Heart right ventricle (tissue), 16 donors: ENCODE data around the gene CUBN. TPM values are rescaled to one million over a fixed set of nuclear protein-coding genes. Genes with fewer than 3 reads are reported as not detected.

ENCODE experiments used
- ATAC-seq, 8 donors: fragments of 200-7000 bp; cut with Tn5 transposase; one replicate each; pipeline ENCODE4 v1.9.1; 2020; ENCODE audit warnings: mild to moderate bottlenecking in 8 of 8, moderate library complexity in 8 of 8, moderate number of reproducible peaks in 1 of 8
- DNase-seq, 2 donors: peaks; one replicate each; pipeline ENCODE4 v3.0.0-alpha.2; 2020
- H3K27ac ChIP-seq, 10 donors: fragments of 200-600 bp; sonication (generic) in 2 of 10; one replicate each; pipeline versions ENCODE4 v1.5.0 to v1.8.0; 2020 to 2022; ENCODE audit warnings: mild to moderate bottlenecking in 3 of 10
- H3K27me3 ChIP-seq, 7 donors: fragments of 200-600 bp; one replicate each; pipeline ENCODE4 v1.8.0; 2021 to 2022; ENCODE audit warnings: mild to moderate bottlenecking in 2 of 7
- H3K36me3 ChIP-seq, 9 donors: fragments of 200-600 bp; sonication (generic) in 1 of 9; one replicate each; pipeline versions ENCODE4 v1.5.0 to v1.8.0; 2020 to 2022; ENCODE audit warnings: mild to moderate bottlenecking in 2 of 9
- H3K4me1 ChIP-seq, 9 donors: fragments of 200-600 bp; sonication (generic) in 1 of 9; one replicate each; pipeline versions ENCODE4 v1.5.0 to v1.8.0; 2020 to 2022; ENCODE audit warnings: mild to moderate bottlenecking in 4 of 9
- H3K4me3 ChIP-seq, 10 donors: fragments of 200-600 bp; sonication (generic) in 2 of 10; one replicate each; pipeline versions ENCODE4 v1.5.0 to v1.8.0; 2020 to 2022; ENCODE audit warnings: mild to moderate bottlenecking in 7 of 10, moderate library complexity in 2 of 10
- H3K9me3 ChIP-seq, 11 donors: fragments of 200-600 bp in 10 of 11; sonication (generic) in 2 of 11; one replicate each; pipeline versions ENCODE4 v1.5.0 to v1.8.0; 2013 to 2022; ENCODE audit warnings: mild to moderate bottlenecking in 2 of 11, control low read depth in 1 of 11, moderate library complexity in 1 of 11
- CTCF ChIP-seq, 9 donors: fragments of 200-600 bp; sonication (generic) in 2 of 9; IDR thresholded peaks; one replicate each; pipeline versions ENCODE4 v1.5.0 to v1.8.0; 2021 to 2022; ENCODE audit warnings: antibody characterized with exemption in 9 of 9, mild to moderate bottlenecking in 5 of 9, moderate library complexity in 1 of 9
- WGBS, 2 donors: extraction: QIAGEN DNeasy Blood & Tissue Kit; methylation state at CpG; one replicate each; pipeline ENCODE4 v1.1.7; 2013; ENCODE audit warnings: inconsistent platforms in 1 of 2; 5-methylcytosine and 5-hydroxymethylcytosine counted together
- intact Hi-C, 10 donors: fragments of 100-400 bp; cut with DNase I; formaldehyde crosslinking; loops; one replicate each; pipeline versions ENCODE4 v1.11.1 to v1.14.2; 2022
- polyA plus RNA-seq, 2 donors: library from polyadenylated mRNA; stranded (reverse); fragments of 200-250 nt; gene quantifications; one replicate each; pipeline ENCODE4 v1.2.3, GENCODE V29; 2013
- total RNA-seq, 10 donors: library from RNA; stranded (reverse); fragmentation: NEBNext Ultra II Directional in 3 of 10; extraction: Animal tissue kit (Norgen Biotek cat#: 25700) in 3 of 10; gene quantifications; one replicate each; pipeline versions ENCODE4 v1.2.1 to v1.2.4, GENCODE V29; 2021 to 2023
- donor health status: Arrhythmogenic right ventricular cardiomyopathy.
- donor health status: ischemic (EF 13 %, LVEDD 7.1; RV severe dilation, severe dysfunction).
- donor health status: healthy with polysubstance abuse.
- donor health status: DM: no; HTN: yes; CAD: no.
- donor health status: DM: no; HTN: no; CAD: no.
- donor health status: ischemic (EF 25% LVEDD 6.9; RV normal size, moderate dysfunction).
- donor health status: ischemic (EF 25% LVEDD 5.7; RV mildly dilated, moderate dysfunction).
- donor health status: healthy.
- donor health status: DM: yes; HTN: yes; CAD: no.
- donor health status: Ischemic cardiomyopathy.
- donor health status: ischemic (EF 35%, LVEDD 5.7; RV mildly dilated, moderate dysfunction).
- donor health status: nonischemic (EF 11% LVEDD 7.7; RV severe dilation, severe dysfunction).
- donor health status: DM: yes; HTN: yes; CAD: no.
- donor health status: PGD.
- donor health status: ischemic (EF 29% LVEDD 5.4; RV normal size, mild dysfunction).
- donor health status: nonischemic (EF 23%, LVEDD 6.1; RV moderate dilation, normal function).

The CUBN gene
- total and polyA plus RNA-seq, 12 donors = 0.13 to 1.2 (median 0.42) TPM

- H3K27ac ChIP-seq = peak overlapping the region in 8 of 10 donors; percentile 23 to 66 (median 32)
Observed at GRCh38 chr10:16777473-16778370, 351.9 kb downstream of the CUBN start.

GRCh38 chr10:16776896-16777295, 352.7 kb downstream of the CUBN start:
- peaks cover 0 to 23% (median 0%) of the 10 kb centered on the region in 9 donors for H3K36me3 ChIP-seq
- TF ChIP-seq CTCF (IDR thresholded peaks at IDR 0.05) = no peak
- H3K4me3 ChIP-seq = no peak overlapping the region
- peak overlapping the region in 5 of 10 donors; percentile 23 to 66 (median 54) for H3K27ac ChIP-seq
- H3K27me3 ChIP-seq = no peaks in the 10 kb centered on the region
- intact Hi-C loops = loop anchor here in 9 of 10 donors (5.0 to 10.0 kb wide), 4 partner anchors 660 to 875 kb away; no protein-coding TSS in a partner anchor
- DNase-seq (no peak), ATAC-seq (no peak)
- H3K9me3 ChIP-seq = no peaks in the 10 kb centered on the region
- 48 to 58% methylated on average over 3 of the region's 3 CpGs for WGBS, 2 donors
- peaks cover 0 to 44% (median 25%) of the 10 kb centered on the region in 9 donors for H3K4me1 ChIP-seq

More at GRCh38 chr10:16777473-16778370, 351.9 kb downstream of the CUBN start:
- Histone ChIP-seq H3K4me3 (peak overlapping the region in 1 of 10 donors; percentile 5), H3K36me3 (peaks cover 0 to 23% (median 0%) of the 10 kb centered on the region in 9 donors), H3K4me1 (peaks cover 0 to 39% (median 25%) of the 10 kb centered on the region in 9 donors), H3K9me3 (no peaks in the 10 kb centered on the region), H3K27me3 (no peaks in the 10 kb centered on the region)
- WGBS, 2 donors = 47 to 65% methylated on average over 7 of the region's 7 CpGs
- DNase-seq = peak in 1 of 2 donors; percentile 69
- peak; percentile 78 to 94 (median 88) for ATAC-seq
- intact Hi-C loops = loop anchor here in 9 of 10 donors (5.0 to 10.0 kb wide), 4 partner anchors 660 to 875 kb away; no protein-coding TSS in a partner anchor
- TF ChIP-seq CTCF (IDR thresholded peaks at IDR 0.05) = peak; percentile 60 to 86 (median 82)

Other genes with a start within 250 kb of the CUBN start
- 1 to 10 TPM; 3.3 to 6.3 (median 4.0) TPM for gene TRDMT1, start 71.9 kb upstream of the CUBN start, total RNA-seq
- 1 to 10 TPM; 2.0 to 2.3 TPM for gene TRDMT1, start 71.9 kb upstream of the CUBN start, polyA plus RNA-seq
- 100 to 1,000 TPM; 232 to 834 (median 332) TPM for gene VIM, start 98.4 kb upstream of the CUBN start, total RNA-seq
- gene VIM, start 98.4 kb upstream of the CUBN start, polyA plus RNA-seq = 100 to 1,000 TPM; 469 to 669 TPM